Neural progenitor cell (in vitro differentiated cells): ENCODE results near the gene CCNA2.

Source experiments
- EZH2 ChIP-seq: fragments of 200-600 bp; sonication (generic); IDR thresholded peaks from 2 replicates; pipeline ENCODE4 v1.6.1; 2017; ENCODE audit warnings: antibody characterized with exemption, mild to moderate bottlenecking, moderate library complexity
- EZH2phosphoT487 ChIP-seq: fragments of 200-600 bp; sonication (generic); IDR thresholded peaks from 2 replicates; pipeline ENCODE4 v1.6.1; 2017; ENCODE audit warnings: antibody characterized with exemption
- TF ChIP-seq, protein P1 (sequence below): fragments of 200-600 bp; sonication (generic); IDR thresholded peaks from 2 replicates; pipeline ENCODE4 v1.5.1; 2017; ENCODE audit warnings: antibody characterized with exemption, mild to moderate bottlenecking

GRCh38 chr4:121799867-121800501 lies 23.7 kb downstream of the CCNA2 start:
- TF ChIP-seq, protein P1, sequence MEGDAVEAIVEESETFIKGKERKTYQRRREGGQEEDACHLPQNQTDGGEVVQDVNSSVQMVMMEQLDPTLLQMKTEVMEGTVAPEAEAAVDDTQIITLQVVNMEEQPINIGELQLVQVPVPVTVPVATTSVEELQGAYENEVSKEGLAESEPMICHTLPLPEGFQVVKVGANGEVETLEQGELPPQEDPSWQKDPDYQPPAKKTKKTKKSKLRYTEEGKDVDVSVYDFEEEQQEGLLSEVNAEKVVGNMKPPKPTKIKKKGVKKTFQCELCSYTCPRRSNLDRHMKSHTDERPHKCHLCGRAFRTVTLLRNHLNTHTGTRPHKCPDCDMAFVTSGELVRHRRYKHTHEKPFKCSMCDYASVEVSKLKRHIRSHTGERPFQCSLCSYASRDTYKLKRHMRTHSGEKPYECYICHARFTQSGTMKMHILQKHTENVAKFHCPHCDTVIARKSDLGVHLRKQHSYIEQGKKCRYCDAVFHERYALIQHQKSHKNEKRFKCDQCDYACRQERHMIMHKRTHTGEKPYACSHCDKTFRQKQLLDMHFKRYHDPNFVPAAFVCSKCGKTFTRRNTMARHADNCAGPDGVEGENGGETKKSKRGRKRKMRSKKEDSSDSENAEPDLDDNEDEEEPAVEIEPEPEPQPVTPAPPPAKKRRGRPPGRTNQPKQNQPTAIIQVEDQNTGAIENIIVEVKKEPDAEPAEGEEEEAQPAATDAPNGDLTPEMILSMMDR, result no peak
- TF ChIP-seq EZH2 (no peak), EZH2phosphoT487 (no peak)
